ENCODE measurements around the gene WNK2.

GRCh38 chr9:93357649-93358048 lies 173.7 kb downstream of the WNK2 start:
- TF ChIP-seq, protein P1, sequence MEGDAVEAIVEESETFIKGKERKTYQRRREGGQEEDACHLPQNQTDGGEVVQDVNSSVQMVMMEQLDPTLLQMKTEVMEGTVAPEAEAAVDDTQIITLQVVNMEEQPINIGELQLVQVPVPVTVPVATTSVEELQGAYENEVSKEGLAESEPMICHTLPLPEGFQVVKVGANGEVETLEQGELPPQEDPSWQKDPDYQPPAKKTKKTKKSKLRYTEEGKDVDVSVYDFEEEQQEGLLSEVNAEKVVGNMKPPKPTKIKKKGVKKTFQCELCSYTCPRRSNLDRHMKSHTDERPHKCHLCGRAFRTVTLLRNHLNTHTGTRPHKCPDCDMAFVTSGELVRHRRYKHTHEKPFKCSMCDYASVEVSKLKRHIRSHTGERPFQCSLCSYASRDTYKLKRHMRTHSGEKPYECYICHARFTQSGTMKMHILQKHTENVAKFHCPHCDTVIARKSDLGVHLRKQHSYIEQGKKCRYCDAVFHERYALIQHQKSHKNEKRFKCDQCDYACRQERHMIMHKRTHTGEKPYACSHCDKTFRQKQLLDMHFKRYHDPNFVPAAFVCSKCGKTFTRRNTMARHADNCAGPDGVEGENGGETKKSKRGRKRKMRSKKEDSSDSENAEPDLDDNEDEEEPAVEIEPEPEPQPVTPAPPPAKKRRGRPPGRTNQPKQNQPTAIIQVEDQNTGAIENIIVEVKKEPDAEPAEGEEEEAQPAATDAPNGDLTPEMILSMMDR (IDR thresholded peaks at IDR 0.05): no peak
- TF ChIP-seq EZH2 (IDR thresholded peaks at IDR 0.05) (no peak), EZH2phosphoT487 (IDR thresholded peaks at IDR 0.05) (no peak)

Data from neural progenitor cell (in vitro differentiated cells).